AG04449 (cell line): ENCODE data around the gene CCSAP.

Source experiments
- CTCF ChIA-PET: fragments of 350-600 bp; formaldehyde crosslinking; extraction: SDS; loops from one replicate; lab custom pipeline; 2021; ENCODE audit warnings: antibody characterized with exemption; lab: Yijun Ruan, JAX
- POLR2A ChIA-PET: fragments of 400-600, 350-600 bp; formaldehyde crosslinking; extraction: SDS; loops from one replicate; lab custom pipeline; 2020; ENCODE audit warnings: antibody characterized with exemption, inconsistent platforms; lab: Yijun Ruan, JAX
- DNase-seq: peaks from one replicate; pipeline ENCODE4 v3.0.0-alpha.2; 2010; ENCODE audit warnings: low read depth, low spot score
- H3K4me3 ChIP-seq: 2 replicates; pipeline ENCODE4 v1.5.1; 2011; ENCODE audit warnings: low read depth, mild to moderate bottlenecking, control low read depth, low read length
- CTCF ChIP-seq: IDR thresholded peaks from one replicate; pipeline ENCODE4 v1.5.1; 2011; ENCODE audit warnings: mild to moderate bottlenecking, moderate library complexity, low read length, control low read depth, inconsistent platforms; ENCODE audit not compliant: insufficient read depth; ENCODE audit errors: missing control alignments

The CCSAP gene

GRCh38 chr1:229280037-229280828 is 62.6 kb downstream of the CCSAP start:
- ChIA-PET CTCF (no interaction called here), POLR2A (interaction anchor here (0.7 kb wide), 1 partner anchor 228 kb away, joined by 3 read pairs; the partner anchor contains the start of gene NUP133)
- no peak for DNase-seq
- H3K4me3 ChIP-seq, result no peak overlapping the region
- TF ChIP-seq CTCF, result no peak

GRCh38 chr1:229279242-229279641 is 63.6 kb downstream of the CCSAP start:
- no peak overlapping the region for H3K4me3 ChIP-seq
- no peak for TF ChIP-seq CTCF
- CTCF ChIA-PET, result no interaction called here
- POLR2A ChIA-PET, result no interaction called here
- DNase-seq, result no peak

- no peak for DNase-seq
- POLR2A ChIA-PET, result no interaction called here
- H3K4me3 ChIP-seq, result no peak overlapping the region
- TF ChIP-seq CTCF, result no peak
- CTCF ChIA-PET, result interaction anchor here (0.9 kb wide), 1 partner anchor 204 kb away, joined by 3 read pairs; no protein-coding TSS in a partner anchor
These were observed 64.6 kb downstream of the CCSAP start for GRCh38 chr1:229278120-229278741.

- TF ChIP-seq CTCF, result no peak
- ChIA-PET POLR2A (no interaction called here), CTCF (interaction anchor here (2.3 kb wide), 1 partner anchor 16 kb away, joined by 9 read pairs; no protein-coding TSS in a partner anchor)
- H3K4me3 ChIP-seq, result no peak overlapping the region
- no peak for DNase-seq
These were observed 67.8 kb downstream of the CCSAP start for GRCh38 chr1:229275005-229275404.

- no peak for TF ChIP-seq CTCF
- ChIA-PET POLR2A (interaction anchor here (0.7 kb wide), 1 partner anchor 149 kb away, joined by 4 read pairs; no protein-coding TSS in a partner anchor), CTCF (interaction anchor here (0.6 to 2.3 kb wide), 5 partner anchors 15 to 208 kb away, joined by 3 to 9 read pairs (median 4); partner anchors contain the start of gene CCSAP)
- no peak for DNase-seq
- H3K4me3 ChIP-seq, result no peak overlapping the region
These were observed 69.2 kb downstream of the CCSAP start for GRCh38 chr1:229273507-229274232.
